Renal cortex interstitium (tissue), 11 donors: ENCODE data around the gene HMX3. TPM values are rescaled to one million over a fixed set of nuclear protein-coding genes. Genes with fewer than 3 reads are reported as not detected.
"Not testable (repeated sequence)": the region's sequence is repeated elsewhere in the genome, so short reads cannot be mapped to it uniquely, and the experiment has no call there.

ENCODE experiments used
- DNase-seq, 11 donors: peaks; one replicate each; pipeline ENCODE4 v3.0.0-alpha.2; 2013; ENCODE audit warnings: low read depth in 9 of 11, low spot score in 4 of 11; ENCODE audit errors: extremely low read depth in 1 of 11
- polyA plus RNA-seq, 3 donors: library from polyadenylated mRNA; unstranded; fragments of 120-200 nt; gene quantifications; one replicate each; pipeline ENCODE4 v1.2.1, GENCODE V29; 2013; ENCODE audit not compliant: insufficient read length in 3 of 3

The HMX3 gene
- polyA plus RNA-seq, 3 donors, result not detected

DNA sequence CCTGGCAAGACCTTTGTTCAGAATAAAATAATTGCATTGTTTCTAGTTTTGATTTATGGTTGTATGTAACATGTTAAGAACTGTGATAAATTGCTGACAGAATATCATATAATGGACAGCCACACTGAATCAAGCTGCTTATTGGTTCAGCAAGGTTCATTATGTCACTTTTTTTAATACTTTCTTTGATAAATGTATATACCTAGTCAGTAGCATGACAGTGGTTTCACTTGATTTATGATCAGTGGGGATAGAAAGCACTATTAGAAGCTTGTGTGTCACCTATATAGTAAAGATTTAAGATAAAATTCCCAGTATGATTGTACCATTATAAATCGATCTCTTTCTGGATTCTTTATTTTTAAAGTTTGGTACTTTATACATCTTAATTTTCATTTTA, 22.9 kb downstream of the HMX3 start:
- DNase-seq, result no peak

DNA sequence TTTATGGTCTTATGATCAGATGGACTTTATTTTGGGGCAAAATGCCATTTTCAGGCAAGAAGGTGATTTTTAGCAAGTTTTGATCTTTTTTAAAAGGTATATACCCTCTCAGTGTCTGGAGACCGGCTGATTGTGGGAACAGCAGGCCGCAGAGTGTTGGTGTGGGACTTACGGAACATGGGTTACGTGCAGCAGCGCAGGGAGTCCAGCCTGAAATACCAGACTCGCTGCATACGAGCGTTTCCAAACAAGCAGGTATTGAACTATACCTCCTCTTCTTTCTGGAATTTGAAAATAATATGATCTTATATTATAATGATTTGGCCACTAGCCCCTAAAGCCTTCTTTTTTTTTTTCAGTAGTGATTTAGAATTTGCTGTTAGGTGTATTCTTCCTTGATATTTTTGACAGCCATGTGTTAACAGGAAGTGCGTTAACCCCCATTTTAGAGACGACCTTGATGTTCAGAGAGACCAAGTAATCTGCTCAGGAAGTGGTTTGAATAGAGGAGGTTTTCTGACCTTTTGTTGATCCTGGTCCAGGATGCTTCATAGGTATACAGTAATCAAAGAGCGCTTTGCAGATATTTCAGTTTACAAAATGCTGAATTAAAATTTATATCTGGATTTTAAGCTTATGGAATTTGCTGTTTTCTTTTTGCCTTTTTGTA, 24.7 kb downstream of the HMX3 start:
- no peak for DNase-seq

DNA sequence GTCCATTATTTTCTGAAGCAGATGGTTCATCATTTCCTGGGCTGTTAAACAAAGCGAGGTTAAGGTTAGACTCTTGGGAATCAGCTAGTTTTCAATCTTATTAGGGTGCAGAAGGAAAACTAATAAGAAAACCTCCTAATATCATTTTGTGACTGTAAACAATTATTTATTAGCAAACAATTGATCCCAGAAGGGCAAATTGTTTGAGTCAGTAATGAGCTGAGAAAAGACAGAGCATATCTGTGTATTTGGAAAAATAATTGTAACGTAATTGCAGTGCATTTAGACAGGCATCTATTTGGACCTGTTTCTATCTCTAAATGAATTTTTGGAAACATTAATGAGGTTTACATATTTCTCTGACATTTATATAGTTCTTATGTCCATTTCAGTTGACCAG, 28.5 kb downstream of the HMX3 start:
- DNase-seq, result no peak

DNA sequence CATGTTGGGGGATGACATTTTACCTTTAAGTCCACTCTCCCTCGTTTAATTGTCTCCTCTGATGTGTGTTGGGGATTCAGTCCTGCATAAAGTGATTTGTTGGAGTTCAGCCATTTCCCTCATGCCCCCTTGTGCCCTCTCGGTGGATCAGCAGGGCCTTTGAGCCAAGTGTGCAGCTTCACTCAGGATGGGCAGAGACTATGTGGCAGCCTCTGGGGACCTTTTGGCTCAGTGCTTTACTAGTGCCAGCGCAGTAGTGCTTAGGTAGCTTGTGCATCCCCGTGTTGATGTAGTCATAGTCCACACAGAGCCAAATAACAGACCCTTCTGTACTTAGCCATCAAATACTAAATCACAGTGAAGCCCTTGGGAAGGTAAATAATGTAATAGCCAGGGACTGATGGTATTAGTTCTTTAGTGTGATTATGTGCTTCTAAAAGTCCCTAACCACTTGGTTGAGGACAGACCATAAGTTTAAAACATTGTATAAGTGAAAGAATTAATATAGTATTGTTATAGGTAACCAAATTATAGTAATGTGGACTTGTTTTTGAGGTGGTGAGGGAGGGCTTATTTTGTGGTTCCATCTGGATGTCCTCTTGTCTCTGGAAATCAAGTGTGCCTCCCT, 29.8 kb downstream of the HMX3 start:
- DNase-seq, result no peak

DNA sequence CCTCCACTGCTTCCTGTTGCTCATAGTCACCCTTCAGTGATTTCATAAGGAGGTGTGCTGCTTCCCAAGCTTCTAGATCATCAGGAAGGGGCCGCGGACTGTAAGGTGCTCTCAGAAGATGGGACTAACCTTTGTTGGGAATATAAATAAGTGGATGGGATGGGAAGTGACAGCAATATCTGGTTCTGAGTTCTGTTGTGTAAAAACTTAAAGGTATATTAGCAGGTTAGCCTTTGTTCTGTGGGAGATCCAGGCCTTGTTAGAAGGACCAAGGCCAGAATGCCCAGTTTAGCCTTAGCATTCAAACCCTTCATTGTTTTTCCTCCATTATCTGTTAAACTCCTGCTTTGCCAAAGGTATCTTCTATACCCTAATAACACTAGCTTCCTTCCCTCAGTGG, 30.8 kb downstream of the HMX3 start:
- no peak for DNase-seq

DNA sequence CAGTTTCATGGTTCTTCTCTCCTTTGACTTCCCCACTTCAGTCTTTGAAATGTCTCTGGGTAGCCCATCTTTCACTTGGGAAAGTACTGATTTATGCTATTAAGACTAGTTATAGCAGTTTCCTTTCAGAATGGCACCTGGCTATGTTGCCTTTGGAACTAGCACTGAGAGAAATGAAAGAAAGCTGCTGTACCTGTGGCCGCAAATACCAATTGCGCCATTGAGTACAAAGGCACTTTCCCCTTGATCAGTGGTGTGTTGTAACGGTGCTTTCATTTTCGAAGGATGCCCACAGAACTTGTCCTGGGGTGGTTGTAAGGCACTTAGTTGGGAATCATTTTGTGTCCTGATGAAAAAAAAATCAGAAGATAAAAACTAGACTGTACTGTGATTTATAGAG, 35.2 kb downstream of the HMX3 start:
- no peak for DNase-seq

DNA sequence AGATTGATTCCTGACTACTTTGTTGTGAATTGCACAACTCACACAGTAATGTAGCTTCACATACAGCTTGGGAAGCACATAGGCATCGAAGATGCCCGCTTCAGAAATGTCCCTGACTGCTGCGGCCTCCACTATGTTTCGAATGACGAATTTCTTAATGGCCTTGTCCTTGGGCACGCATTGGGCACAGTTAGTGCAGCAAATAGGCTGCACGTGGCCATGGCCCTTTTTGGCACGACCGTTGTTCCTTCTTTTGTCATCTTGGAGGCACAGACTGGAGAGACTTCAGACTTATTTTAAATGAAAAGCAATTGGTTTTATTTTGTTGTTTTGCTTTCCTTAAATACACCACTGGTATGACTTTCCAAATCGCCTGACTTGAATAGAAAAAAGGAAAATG, 35.8 kb downstream of the HMX3 start:
- DNase-seq, result not testable (repeated sequence)

DNA sequence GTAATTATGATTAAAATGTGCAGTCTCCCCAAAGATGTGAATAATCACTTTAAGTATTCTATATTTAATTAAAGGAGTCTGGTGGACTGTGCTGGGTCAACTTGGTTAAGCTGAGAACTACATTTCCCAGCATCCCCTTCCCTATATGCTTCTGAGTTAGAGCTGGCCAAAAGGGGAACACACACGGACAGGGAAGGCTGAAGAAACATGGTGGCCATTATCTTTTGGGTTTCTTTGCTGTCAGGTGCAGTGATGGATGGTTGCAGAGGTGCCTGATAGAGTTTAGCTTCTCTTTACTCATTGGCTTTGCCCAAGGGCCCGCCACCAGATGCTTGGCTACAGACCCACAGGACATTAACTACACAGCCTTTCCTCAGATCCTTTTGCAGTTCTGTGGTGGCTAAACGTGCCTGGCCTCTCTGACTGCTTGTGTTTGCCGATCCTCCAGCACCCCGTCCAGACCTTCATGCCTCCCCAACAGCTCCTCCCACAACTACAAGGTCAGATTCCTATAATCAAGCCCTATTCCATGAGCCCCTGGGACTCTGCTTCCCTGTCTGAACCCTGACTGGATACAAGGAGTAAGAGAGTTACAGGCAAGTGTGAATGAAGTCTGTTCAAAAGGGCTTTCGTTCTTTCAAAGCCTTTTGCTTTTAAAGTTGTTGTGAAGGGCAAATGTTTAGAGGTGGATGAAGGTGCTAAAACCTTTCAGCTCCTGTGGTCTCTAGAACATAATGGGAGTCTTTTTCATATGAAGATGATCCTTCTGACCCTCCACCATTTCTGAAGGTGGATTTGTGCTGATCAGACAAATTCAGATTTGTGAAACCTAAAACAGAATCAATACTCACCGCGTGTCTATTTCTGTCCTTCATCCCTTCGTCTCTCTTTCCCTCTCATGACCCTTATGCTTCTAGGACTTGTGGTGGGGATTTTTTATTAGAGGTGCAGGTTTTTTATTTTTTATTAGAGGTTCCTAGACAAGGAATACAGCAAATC, 39.9 kb downstream of the HMX3 start:
- no peak for DNase-seq

DNA sequence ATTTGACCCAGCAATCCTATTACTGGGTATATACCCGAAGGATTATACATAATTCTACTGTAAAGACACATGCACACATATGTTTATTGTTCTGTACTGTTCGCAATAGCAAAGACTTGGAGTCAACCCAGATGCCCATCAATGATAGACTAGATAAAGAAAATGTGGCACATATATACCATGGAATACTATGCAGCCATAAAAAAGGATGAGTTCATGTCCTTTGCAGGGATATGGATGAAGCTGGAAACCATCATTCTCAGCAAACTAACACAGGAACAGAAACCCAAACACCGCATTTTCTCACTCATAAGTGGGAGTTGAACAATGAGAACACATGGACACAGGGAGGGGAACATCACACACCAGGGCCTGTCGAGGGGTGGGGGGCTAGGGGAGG, 42.6 kb downstream of the HMX3 start:
- not testable (repeated sequence) for DNase-seq

DNA sequence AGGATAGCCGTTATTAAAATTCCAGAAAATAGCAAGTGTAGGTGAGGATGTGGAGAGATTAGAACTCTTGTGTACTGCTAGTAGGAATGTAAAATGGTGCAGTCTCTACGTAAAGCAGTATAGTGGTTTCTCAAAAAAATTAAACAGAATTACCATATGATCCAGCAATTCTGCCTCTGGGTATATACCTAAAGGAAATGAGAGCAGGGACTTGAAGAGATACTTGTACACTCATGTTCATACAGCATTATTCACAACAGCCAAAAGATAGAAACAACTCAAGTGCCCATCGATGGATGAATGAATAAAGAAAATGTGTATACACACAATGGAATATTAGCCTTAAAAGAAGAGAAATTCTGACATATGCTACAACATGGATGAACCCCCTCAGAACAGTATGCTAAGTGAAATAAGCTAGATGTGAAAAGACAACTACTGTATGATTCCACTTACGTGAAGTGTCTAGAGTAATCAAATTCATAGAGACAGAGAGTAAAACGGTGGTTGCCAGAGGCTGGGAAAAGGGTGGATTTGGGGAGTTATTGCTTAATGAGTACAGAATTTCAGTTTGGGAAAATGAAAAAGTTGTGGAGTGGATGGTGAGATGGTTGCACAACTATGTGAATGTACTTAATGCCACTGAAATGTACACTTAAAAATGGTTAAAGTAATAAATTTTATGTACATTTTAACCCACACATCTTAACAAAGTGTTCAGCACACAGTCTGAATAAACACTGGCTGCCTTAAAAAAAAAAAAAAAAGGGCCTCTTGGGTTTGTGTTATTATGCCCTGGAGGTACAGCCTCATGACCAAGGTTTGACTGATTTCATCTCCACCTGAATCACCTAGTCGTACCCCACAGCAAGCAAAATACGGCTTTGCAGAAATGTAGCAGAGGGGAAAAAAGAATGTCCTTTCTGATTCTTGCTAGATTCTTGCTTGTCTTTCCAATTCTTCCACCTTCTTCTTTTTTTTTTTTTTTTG, 44.6 kb downstream of the HMX3 start:
- DNase-seq, result no peak

DNA sequence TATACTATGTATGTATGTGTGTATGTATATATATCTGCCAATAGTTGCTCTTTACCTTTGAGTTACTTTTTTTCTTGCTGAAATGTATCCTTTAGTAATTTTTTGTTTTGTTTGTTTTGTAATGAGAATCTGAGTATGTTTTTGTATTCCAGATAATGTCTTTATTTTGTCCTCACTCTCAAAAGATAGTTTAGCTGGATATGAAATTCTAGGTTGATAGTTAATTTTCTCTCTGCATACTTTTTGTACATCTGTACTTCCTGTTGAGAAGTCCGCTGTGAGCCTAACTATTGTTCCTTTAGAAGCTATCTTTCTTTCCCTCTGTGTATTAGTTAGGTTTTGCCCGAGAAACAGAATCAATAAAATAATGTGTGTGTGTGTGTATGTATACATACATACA, 48.0 kb downstream of the HMX3 start:
- DNase-seq, result no peak

DNA sequence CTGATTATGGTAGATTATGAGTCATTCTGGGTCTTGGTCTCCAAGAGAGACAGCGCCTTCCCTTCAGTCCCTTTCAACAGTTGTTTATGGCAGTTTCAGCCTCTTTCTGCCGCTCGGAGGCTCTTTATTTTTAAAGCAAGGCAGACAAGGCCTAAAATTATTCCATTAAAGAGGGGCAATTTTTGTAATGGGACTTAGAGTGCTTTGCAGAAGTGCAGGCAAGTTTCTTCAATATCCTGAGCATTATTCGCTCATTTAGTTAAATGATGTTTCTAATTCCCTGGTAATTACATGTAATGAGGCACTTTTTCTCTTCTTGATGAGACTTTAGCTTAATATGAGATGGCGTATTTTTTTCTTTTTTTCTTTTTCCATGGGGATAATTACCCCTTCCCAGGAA, 52.0 kb downstream of the HMX3 start:
- DNase-seq, result no peak

Other genes with a start within 250 kb of the HMX3 start
- gene FAM24A, start 225.4 kb upstream of the HMX3 start, polyA plus RNA-seq, result not detected
- gene C10orf88, start 181.7 kb upstream of the HMX3 start, polyA plus RNA-seq, result 10 to 100 TPM; 17.9 to 22.1 (median 18.1) TPM
- 10 to 100 TPM in 2 of 3 donors, 1 to 10 TPM in 1; 9.1 to 11.7 (median 11.2) TPM for gene PSTK, start 155.6 kb upstream of the HMX3 start, polyA plus RNA-seq
- 10 to 100 TPM; 16.6 to 26.8 (median 21.9) TPM for gene IKZF5, start 127.2 kb upstream of the HMX3 start, polyA plus RNA-seq
- gene ACADSB, start 127.0 kb upstream of the HMX3 start, polyA plus RNA-seq, result 10 to 100 TPM; 18.7 to 27.6 (median 24.4) TPM
- gene HMX2, start 12.2 kb downstream of the HMX3 start, polyA plus RNA-seq, result 1 to 10 TPM in 2 of 3 donors, under 1 TPM in 1; 0.62 to 1.5 (median 1.5) TPM
- gene BUB3, start 18.4 kb downstream of the HMX3 start, polyA plus RNA-seq, result 100 to 1,000 TPM; 116 to 131 (median 118) TPM